Progenitor cell of endocrine pancreas (in vitro differentiated cells): ENCODE results near the gene CHFR. TPM values are rescaled to one million over a fixed set of nuclear protein-coding genes. Genes with fewer than 3 reads are reported as not detected.
"Not testable (repeated sequence)": the region's sequence is repeated elsewhere in the genome, so short reads cannot be mapped to it uniquely, and the experiment has no call there.

Experiments used
- DNase-seq: peaks from one replicate; pipeline ENCODE4 v3.0.0; 2021; ENCODE audit warnings: low spot score; ENCODE audit not compliant: unreplicated experiment
- H3K27ac Mint-ChIP-seq: 2 replicates; pipeline ENCODE4 v1.8.0; 2021; ENCODE audit warnings: mild to moderate bottlenecking, moderate library complexity, mixed read lengths
- H3K27me3 Mint-ChIP-seq: 2 replicates; pipeline ENCODE4 v1.8.0; 2021; ENCODE audit warnings: mixed read lengths
- H3K36me3 Mint-ChIP-seq: 2 replicates; pipeline ENCODE4 v1.8.0; 2022; ENCODE audit warnings: mixed read lengths; ENCODE audit not compliant: insufficient read depth
- H3K4me1 Mint-ChIP-seq: 2 replicates; pipeline ENCODE4 v1.8.0; 2021; ENCODE audit warnings: low read depth, mixed read lengths
- H3K4me3 Mint-ChIP-seq: 2 replicates; pipeline ENCODE4 v1.8.0; 2021; ENCODE audit warnings: low read depth, mild to moderate bottlenecking, moderate library complexity, mixed read lengths
- H3K9me3 Mint-ChIP-seq: 2 replicates; pipeline ENCODE4 v1.8.0; 2021; ENCODE audit warnings: low read depth, mixed read lengths
- total RNA-seq: library from RNA; stranded (reverse); gene quantifications from 2 replicates; pipeline ENCODE4 v1.2.1, GENCODE V29; 2021
- TF ChIP-seq, protein P1 (sequence below): fragments of 200-600 bp; sonication (generic); IDR thresholded peaks from one replicate; pipeline ENCODE4 v1.5.0; 2021; ENCODE audit warnings: antibody characterized with exemption, mild to moderate bottlenecking; ENCODE audit not compliant: unreplicated experiment

CHFR gene
- total RNA-seq, 1 donor from 2014 or later = 51.4 TPM

DNA sequence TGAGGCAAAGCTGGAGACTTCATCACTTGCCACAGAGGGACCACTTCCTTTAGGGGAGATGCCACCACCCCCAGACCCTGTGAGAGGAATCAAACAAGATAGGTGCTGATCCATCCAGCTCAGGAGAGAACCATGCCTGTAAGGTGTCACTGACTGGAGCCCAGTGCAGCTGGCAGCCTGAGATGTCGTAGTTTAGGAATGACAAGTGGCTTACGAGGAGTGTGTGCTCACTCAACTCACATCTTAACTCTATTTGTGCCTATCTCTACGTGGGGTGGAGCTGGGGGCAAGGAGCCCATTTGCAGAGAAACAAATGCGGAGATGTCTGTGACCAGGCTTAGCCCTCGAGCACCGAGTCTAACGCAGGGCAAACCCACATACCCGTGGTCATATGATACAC, 25.8 kb downstream of the CHFR start:
- no peaks in the 10 kb centered on the region for H3K9me3 Mint-ChIP-seq
- no peak for DNase-seq
- no peaks in the 10 kb centered on the region for H3K27me3 Mint-ChIP-seq
- H3K4me3 Mint-ChIP-seq = no peak overlapping the region
- peaks cover 14% of the 10 kb centered on the region for H3K36me3 Mint-ChIP-seq
- TF ChIP-seq, protein P1, sequence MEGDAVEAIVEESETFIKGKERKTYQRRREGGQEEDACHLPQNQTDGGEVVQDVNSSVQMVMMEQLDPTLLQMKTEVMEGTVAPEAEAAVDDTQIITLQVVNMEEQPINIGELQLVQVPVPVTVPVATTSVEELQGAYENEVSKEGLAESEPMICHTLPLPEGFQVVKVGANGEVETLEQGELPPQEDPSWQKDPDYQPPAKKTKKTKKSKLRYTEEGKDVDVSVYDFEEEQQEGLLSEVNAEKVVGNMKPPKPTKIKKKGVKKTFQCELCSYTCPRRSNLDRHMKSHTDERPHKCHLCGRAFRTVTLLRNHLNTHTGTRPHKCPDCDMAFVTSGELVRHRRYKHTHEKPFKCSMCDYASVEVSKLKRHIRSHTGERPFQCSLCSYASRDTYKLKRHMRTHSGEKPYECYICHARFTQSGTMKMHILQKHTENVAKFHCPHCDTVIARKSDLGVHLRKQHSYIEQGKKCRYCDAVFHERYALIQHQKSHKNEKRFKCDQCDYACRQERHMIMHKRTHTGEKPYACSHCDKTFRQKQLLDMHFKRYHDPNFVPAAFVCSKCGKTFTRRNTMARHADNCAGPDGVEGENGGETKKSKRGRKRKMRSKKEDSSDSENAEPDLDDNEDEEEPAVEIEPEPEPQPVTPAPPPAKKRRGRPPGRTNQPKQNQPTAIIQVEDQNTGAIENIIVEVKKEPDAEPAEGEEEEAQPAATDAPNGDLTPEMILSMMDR = no peak
- no peaks in the 10 kb centered on the region for H3K4me1 Mint-ChIP-seq
- no peak overlapping the region for H3K27ac Mint-ChIP-seq

DNA sequence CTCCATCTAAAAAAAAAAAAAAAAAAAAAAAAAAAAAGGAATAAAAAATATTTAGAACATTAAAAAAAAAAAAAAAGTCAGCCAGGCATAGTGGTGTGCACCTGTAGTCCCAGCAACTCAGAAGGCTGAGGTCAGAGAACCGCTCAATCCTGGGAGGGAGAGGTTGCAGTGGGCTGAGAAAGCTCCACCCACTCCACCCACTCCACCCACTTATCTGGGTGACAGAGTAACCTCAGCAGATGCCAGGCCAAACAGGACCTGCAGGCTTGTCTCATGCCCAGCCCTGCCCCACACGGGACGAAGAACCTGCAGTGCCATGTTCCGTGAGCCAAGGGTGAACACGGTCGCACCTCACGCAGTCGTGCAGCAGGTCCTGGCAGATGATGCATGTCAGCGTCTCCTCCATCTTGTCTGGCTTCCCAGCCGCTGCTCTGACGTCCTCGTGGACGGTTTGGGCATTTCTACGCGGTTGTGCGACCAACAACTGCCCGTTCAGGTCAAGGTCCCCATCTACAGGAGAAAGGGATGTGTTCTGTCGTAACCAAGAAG, 28.6 kb downstream of the CHFR start:
- H3K27me3 Mint-ChIP-seq = no peaks in the 10 kb centered on the region
- H3K9me3 Mint-ChIP-seq = no peaks in the 10 kb centered on the region
- H3K4me3 Mint-ChIP-seq = no peak overlapping the region
- no peak for DNase-seq
- no peaks in the 10 kb centered on the region for H3K4me1 Mint-ChIP-seq
- TF ChIP-seq, protein P1 = no peak
- peaks cover 21% of the 10 kb centered on the region for H3K36me3 Mint-ChIP-seq
- H3K27ac Mint-ChIP-seq = no peak overlapping the region

DNA sequence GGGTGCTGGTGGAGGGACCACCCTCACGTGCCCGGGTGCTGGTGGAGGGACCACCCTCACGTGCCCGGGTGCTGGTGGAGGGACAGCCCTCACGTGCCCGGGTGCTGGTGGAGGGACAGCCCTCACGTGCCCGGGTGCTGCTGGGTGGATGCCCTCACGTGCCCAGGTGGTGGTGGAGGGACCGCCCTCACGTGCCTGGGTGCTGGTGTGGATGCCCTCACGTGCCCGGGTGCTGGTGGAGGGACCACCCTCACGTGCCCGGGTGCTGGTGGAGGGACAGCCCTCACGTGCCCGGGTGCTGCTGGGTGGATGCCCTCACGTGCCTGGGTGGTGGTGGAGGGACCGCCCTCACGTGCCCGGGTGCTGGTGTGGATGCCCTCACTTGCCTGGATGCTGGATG, 30.4 kb downstream of the CHFR start:
- not testable (repeated sequence) for H3K27me3 Mint-ChIP-seq, H3K4me1 Mint-ChIP-seq, H3K4me3 Mint-ChIP-seq, DNase-seq, H3K9me3 Mint-ChIP-seq, H3K27ac Mint-ChIP-seq
- H3K36me3 Mint-ChIP-seq = peaks cover 21% of the 10 kb centered on the region

DNA sequence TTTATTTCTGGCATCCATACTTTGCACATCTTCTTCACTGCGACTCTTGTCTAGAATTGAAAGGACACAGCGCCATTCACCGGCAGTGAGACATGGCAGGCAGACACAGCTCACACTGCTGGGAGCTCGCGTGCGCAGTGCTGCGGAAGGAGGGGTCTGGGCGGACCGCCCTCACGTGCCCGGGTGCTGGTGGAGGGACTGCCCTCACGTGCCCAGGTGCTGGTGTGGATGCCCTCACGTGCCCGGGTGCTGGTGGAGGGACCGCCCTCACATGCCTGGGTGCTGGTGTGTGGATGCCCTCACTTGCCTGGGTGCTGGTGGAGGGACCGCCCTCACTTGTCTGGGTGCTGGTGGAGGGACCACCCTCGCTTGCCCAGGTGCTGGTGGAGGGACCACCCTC, 30.8 kb downstream of the CHFR start:
- DNase-seq = no peak
- Mint-ChIP-seq H3K36me3 (peaks cover 20% of the 10 kb centered on the region), H3K4me1 (no peaks in the 10 kb centered on the region), H3K4me3 (no peak overlapping the region), H3K27me3 (no peaks in the 10 kb centered on the region), H3K9me3 (no peaks in the 10 kb centered on the region), H3K27ac (no peak overlapping the region)
- TF ChIP-seq, protein P1 = no peak

DNA sequence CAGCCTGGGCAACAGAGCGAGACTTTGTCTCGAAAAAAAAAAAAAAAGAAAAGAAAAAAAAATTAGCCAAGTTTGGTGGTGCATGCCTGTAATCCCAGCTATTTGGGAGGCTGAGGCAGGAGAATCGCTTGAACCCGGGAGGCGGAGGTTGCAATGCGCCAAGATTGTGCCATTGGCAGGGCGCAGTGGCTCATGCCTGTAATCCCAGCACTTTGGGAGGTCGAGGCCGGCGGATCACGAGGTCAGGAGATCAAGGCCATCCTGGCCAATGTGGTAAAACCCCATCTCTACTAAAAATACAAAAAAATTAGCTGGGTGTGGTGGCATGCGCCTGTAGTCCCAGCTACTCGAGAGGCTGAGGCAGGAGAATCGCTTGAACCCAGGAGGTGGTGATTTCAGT, 32.2 kb downstream of the CHFR start:
- H3K9me3 Mint-ChIP-seq, H3K27me3 Mint-ChIP-seq, DNase-seq, H3K4me1 Mint-ChIP-seq, H3K27ac Mint-ChIP-seq, H3K4me3 Mint-ChIP-seq: not testable (repeated sequence)
- peaks cover 20% of the 10 kb centered on the region for H3K36me3 Mint-ChIP-seq

DNA sequence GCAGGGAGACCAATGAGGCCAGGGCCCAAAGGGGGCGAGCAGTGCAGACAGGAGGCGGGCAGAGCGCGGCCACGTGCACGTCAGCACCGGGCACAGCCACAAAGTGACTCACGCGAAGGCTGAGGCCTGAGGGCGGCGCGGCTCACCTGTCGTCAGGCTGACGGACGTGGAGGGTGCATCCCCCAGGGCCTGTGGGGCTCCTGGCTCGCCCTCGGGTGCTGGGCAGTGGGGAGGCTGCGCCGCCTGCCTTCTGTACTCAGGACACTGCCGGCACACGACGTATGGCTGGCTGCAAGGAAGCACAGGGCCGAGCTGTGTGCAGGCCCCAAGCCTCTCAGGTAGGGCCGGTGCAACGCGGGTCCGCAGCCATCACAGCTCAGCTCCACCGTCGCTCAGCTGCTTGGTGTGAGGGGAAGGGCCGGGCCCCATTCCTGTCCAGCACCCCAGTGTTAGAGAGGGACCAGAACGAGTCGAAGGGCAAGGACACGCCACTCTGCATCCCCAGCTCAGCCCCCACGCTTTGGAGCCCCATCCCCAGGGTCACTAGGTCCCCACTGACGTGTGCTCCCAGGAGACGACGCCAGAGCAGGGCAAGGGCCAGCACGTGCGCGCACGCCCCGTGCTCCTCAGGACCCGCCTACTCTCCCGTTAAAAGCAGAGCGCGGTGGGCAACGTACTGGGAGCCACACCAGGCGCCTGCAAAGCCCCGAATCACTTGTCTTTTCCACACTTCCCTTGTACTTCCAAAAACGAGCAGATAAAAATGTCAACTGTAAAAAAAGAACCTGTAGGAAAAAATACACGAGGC, 33.9 kb downstream of the CHFR start:
- TF ChIP-seq, protein P1 = no peak
- Mint-ChIP-seq H3K27me3 (no peaks in the 10 kb centered on the region), H3K36me3 (peaks cover 16% of the 10 kb centered on the region), H3K4me1 (no peaks in the 10 kb centered on the region), H3K27ac (no peak overlapping the region), H3K4me3 (no peak overlapping the region), H3K9me3 (no peaks in the 10 kb centered on the region)
- no peak for DNase-seq
